ENCODE data around the gene KRTAP5-6.
"Not testable (repeated sequence)": the region's sequence is repeated elsewhere in the genome, so short reads cannot be mapped to it uniquely, and the experiment has no call there.

Gene KRTAP5-6

DNA sequence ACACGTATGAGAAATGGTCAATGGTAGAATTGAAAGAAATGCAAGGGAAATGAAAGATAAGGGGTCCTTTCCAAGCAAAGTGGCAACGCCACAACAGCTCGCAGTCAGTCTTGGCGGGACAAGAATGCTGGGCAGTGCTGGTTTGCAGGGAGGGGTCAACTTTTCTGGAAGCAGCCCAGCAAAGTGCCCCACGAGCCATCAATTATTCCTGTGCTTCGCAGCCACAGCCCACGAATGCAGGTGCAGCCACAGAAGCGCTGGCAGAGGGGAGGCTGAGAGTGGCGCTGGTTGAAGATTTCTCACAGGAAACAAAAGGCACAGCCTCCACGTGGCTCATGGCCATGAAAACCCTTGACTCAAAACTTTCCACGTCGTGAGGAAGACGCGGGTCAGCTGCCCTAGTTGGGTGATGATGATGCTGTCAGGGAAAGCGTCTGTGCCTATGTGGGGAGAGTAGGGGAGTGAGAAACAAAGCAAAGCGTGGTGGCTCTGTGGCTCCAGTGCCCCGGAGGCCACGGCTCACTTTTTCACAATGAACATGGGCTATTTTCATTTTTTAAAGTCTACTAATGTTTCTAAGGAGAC, 34.2 kb upstream of the KRTAP5-6 start:
- not testable (repeated sequence) for DNase-seq

DNA sequence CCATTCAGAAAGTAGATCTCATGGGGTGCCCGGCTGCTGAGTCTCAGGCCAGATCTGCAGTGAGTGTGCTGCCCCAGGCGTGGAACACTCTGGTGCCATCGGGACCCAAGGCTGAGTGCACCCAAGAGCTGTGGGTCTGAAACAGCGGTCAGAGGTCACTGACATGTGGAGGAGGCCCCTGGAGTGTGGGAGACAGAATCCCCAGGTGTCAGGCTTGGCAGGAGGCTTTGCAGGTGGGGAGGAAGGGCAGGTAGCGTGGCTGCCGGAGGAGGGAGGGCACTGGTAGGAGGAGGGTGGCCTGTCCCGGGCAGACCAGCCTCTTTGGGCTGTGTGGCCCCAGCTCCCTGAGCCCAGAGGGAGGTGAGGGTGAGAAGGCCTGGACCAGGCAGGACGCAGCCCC, 31.7 kb upstream of the KRTAP5-6 start:
- DNase-seq, result no peak

DNA sequence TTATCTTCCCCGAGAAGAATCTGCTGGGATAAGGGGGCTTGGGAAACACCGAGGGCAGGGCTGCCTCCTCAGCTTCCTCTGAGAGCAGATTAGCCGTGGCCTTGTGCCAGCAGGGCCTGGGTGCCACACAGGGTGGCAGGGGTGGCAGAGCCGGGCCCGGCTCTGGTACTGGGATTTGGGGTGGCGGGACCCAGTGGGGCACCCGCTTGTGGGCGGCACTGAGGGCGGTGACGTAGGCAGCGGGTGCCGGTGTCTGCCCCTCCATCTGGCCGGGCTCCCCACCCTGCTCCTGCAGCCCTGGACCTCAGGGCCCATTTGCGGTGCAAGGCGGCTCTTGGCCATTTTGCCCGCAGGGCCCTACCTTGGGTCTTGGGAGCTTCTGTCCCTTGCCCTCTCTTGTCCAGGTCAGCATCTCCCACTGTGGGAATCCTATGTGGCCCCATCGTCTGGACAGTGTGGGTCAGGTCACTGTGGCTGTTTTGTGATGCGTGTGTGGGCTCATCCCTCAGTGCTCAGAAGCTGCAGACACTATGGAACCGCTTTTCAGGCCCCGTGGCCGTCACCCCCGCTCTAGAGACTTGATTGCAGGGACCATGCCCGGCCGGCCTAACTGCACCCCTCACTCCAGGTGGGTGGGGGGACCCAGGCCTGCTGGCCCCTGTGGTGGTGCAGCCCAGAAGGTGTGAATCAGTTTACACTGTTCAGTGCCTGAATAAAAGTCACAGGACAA, 29.7 kb upstream of the KRTAP5-6 start:
- no peak for DNase-seq

DNA sequence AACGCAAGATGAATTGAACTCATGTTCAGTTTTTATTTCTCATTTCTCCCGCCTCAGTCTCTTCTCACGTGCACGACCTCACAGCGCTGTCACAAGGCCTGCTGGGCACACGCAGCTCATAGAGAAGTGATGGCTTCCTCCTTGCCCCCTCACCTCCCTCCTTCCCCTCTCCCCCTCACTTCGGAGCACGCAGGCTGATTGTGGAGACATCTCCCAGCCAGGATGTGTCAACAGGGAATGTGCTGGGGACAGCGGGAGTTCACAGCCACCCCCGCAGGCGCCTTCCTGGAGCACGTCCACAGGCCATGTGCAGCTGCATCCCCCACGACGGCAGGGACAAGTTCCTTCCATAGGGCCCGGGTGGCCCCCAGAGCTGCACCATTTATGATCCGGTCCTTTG, 29.1 kb upstream of the KRTAP5-6 start:
- DNase-seq, result no peak

DNA sequence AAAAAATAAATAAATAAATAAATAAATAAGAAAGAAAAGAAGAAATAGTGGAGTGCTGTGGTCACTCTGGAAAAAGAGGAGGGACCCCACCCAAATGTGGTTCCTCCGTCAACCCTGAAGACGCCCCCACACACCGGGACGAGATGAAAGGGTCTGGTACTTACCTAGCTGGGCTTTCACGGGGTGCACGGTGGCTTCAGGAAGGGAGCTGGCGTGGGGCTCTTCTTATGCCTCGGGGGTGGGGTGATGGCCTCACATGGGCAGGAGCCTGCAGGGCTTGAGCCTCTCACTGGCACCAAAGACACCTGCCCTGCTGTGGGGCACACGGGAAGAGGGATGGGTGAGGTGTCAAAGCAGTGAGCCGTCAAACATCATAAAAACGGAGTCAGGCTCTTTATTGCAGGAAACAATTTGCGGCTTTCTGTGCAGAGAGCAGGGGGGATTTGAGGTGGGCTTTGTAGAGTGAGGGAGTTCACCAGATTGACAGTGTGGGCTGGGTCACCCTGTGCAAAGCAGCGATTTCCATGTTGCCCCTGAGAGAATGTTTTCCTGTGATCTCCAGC, 28.0 kb upstream of the KRTAP5-6 start:
- no peak for DNase-seq

DNA sequence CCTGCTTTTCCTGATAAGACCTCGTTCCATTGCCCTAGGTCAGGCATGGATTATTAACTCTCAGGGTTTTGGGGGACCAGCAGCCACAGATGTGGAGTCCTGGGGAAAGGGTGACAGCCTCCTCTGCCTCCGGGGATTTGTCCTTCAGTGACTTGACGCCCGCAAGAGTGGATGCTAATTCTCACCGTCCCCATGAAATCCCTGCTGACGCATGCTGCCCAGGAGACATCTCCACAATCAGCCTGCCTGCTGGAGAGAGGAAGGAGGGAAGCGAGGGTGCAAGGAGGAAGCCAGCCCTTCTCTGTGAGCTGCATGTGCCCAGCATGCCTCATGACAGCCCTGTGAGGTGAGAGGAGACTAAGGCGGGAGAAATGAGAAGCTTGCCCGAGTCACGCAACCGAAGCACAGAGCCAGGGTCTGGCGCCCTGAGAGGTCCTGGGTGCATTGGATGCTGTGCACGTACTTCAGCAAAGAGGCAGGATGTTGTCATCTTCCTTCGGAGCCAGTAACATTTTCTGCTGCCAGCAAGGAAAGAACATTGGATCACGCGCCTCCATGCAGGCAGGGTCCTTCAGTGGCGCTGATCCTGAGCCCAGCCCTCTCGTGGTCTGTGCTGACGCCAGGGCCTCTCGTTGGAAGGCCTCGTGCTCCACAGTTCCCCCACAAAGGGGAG, 27.3 kb upstream of the KRTAP5-6 start:
- no peak for DNase-seq

DNA sequence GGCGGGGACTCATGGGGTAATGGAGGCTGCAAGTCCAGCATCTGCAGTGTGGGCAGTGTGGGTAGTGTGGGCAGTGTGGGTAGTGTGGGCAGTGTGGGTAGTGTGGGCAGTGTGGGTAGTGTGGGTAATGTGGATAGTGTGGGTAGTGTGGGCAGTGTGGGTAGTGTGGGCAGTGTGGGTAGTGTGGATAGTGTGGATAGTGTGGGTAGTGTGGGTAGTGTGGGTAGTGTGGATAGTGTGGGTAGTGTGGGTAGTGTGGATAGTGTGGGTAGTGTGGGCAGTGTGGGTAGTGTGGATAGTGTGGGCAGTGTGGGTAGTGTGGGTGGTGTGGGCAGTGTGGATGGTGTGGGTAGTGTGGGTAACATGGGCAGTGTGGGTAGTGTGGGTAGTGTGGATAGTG, 26.5 kb upstream of the KRTAP5-6 start:
- DNase-seq, result not testable (repeated sequence)

DNA sequence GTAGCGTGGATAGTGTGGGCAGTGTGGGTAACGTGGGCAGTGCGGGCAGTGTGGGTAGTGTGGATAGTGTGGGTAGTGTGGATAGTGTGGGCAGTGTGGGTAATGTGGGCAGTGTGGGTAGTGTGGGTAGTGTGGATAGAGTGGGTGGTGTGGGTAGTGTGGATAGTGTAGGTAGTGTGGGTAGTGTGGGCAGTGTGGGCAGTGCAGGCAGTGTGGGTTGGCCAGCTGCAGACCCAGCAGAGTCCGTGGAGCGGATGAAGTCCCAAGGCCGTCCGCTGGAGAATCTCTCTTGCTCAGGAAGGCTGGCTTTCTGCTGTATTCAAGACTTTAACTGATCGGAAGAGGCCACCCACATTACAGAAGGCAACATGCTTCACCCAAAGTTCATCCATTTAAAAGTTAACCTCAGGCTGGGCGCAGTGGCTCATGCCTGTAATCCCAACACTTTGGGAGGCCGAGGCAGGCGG, 26.1 kb upstream of the KRTAP5-6 start:
- no peak for DNase-seq

DNA sequence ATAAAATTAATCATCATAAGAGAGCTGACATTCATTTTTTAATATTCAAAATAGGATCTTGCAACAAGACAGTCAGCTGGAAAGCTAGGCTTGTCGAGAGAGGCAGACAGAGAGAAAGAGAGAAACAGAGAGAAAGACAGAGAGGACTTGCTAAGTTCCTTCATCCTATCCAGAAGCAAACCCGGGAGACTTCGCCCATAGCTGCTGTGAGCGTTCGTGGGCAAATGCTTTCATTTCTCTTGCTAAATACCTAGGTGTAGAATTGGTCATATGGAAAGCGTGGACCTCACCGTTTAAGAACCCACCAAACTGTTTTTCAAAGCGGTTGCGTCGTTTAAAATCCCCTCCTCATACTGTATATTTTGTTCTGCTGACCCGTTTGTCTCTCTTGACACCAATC, 25.3 kb upstream of the KRTAP5-6 start:
- no peak for DNase-seq

DNA sequence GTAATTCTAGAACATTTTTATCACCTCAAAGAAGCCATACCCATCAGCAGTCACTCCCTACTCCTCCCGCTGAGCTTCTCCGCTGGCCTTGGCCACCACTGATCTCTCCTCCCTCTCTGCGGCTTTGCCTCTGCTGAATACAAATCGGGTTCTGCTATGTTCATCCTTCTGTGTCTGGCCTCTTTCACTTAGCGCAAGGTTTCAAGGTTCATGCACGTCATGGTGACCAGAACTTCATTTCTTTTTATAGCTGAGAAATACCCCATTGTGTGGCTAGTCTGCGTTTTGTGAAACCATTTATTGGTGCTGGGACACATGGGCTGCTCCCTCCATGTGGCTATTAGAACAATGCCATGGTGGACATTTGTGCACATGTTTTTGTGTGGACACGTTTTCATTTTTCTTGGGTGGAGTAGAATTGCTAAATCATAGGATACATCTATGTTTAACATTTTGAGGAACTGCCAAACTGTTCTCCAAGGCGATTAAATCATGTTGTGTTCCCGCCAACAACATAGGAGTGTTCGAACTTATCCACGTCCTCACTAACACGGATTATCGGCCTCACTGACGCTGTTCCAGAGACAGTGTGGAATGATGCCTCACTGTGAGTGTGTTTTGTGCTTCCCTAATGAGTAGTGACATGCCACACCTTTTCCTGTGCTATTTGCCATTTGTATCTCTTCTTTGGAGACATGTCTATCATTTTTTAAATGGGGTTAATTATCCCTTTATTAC, 24.2 kb upstream of the KRTAP5-6 start:
- no peak for DNase-seq

DNA sequence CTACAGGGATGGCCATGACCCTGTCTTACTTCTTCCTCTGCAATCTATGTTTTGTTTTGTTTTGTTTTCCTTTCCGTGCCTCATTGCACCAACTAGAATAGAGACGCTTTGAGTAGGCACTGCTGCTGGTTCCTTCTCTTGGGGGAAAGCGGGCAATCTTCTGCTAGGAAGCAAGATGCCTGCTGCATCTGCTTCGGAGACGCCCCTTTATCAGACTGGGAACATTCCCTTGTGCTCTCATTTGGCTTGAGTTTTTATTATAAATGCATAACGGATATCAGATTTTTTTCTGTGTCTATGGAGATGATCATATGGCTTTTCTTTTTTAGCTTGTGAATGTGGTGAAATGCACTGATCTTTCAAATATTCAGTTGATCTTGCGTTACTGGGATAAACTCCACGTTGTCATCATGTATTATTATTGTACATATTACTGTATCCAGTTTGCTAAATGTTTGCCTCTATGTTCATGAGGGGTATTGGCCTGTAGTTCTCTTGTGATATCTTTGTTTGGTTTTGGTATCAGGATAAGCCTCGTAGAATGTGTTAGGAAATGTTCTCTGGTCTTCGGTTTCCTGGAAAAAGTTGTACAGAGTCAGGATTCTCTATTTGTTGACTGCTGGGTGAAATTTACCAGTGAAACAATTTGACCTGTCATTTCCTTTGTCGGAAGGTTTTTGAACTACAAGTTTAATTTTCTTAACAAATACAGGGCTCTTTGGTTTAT, 23.4 kb upstream of the KRTAP5-6 start:
- DNase-seq, result no peak

DNA sequence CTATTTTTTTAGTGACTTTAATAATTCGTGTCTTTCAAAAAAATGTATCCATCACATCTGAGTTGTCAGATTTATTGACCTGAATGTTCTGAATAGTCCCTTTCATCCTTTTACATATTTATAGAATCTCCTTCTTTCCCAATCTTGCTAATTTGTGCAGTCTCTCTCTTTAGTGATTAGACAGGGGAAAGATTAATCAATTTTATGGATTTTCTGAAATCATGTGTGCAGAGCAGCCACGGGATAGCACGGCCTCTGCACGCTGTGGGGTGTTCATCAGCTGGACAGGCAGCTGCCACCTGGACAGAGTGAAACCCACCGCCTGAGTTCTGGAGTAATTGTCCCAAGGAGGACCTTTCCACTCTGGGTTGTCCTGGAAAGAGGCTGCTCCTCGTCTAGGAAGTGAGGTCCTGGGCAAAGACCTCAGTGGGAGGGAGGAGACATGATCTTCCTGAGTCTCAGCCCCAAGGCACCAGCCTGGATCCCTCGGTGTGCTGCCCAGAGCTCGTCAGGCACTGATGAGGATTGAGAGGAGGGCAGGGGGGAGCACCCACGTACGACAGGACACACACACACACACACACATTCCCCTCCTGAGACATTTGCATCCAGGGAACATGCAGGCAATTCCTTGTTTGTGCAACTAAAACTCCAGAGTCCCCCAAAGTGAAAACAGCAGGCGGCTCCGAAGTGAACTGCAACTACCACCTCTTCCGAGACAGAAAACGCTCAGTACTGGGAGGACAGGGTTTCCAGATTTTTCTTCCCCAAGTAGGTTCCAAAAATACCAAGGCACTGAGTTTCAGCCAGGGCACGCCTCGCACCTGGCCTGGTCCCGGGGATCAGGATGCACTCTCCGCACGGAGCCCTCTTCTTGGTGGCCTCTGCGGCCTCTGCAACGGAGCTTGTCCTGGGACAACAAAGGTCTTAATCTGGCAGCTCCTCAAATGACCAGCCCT, 22.5 kb upstream of the KRTAP5-6 start:
- no peak for DNase-seq

DNA sequence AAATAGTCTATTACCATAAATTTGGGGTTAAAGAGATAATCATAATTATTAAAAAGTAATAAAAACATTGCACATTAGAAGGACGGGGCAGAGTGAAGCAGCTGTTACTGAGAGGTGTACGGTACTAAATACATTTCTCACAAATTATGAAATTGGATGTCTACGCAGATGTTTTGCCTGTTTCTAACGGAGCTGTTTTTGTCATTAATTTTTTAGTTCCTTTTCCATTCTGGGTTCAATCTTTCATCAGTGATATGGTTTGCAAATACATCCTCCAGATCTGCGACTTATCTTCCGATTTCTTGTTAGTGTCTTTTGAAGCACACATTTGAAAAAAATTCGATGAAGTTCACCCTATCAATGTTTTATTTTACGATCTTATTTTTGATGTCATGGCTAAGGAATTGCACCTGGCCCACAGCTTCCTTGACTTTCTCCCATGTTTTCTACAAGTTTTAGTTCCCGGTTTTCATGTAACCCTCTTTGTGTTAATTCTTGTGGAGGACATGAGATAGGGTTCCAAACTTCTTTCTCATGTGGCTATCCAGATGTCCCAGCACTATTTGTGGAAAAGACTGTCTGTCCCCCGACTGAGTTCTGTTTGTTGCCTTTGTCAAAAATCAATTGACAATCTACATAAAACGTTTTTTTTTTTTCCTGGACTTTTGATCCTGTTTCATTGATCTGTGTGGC, 21.3 kb upstream of the KRTAP5-6 start:
- no peak for DNase-seq

DNA sequence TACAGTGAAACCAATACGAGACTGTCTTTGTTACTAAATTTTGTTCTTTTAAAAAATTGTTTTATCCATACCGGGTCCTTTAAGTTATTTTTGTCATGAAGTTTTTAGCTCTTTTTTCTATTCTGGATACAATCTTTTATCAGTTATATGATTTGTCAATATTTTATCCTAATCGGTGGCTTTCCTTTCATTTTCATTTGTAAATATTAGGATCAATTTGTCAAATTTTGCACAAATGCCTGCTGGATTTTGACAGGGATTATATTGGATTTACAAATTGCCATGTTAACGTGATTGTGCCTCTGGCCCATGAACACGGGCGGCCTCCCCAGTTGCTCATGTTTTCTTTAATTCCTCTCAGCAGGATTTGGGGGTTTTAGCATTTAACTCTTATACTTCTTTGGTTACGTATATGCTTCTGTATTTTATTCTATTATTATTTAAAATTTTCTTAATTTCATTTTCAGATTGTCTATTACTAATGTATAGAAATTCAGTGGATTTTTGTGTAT, 20.7 kb upstream of the KRTAP5-6 start:
- DNase-seq, result no peak

DNA sequence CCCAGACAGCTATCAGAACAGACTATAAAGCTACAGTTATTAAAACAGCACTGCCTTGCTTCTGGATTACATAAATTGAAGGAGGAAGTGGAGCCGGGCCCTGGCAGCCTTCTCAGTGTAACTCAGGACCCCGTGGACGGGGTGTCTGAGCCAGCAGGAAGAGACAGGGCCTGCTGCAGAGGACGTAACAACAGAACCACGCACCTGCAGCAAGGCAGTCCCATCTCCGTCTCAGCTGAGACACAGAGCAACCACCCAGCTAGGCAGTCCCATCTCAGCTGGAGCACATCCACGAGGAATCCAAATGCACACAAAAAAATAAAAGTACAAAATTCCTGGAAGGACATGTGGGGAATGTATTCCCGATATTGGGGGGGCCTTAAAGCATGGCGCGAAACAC, 17.1 kb upstream of the KRTAP5-6 start:
- DNase-seq, result no peak

DNA sequence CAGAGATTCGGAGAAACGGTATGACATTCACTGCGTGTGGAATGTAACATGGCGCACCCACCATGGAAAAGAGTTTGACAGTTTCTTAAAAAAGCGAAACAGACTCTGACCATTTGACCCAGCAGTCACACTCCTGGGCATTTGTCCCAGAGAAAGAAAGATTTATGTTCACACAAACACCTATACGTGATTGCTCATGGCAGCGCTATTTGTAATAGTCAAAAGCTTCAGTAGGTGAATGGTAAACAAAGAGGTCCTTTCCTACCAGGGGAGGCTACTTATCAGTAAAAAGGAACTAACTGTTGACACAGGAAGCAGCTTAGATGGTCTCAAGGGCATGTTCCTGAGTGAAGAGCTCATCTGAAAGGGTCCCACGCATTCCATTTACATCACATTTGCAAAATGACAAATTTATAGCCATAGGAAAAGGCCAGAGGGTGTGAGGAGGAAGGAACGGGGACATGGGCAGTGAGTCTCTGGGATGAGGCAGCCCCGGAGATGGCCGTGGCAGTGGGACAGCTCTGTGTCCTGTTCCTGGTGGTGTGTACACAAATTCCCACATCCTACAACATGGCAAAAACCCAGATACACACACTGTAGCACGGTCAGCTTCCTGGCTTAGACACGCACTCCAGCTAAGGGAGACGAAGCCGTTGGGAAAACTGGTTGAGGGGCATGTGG, 14.6 kb upstream of the KRTAP5-6 start:
- no peak for DNase-seq

DNA sequence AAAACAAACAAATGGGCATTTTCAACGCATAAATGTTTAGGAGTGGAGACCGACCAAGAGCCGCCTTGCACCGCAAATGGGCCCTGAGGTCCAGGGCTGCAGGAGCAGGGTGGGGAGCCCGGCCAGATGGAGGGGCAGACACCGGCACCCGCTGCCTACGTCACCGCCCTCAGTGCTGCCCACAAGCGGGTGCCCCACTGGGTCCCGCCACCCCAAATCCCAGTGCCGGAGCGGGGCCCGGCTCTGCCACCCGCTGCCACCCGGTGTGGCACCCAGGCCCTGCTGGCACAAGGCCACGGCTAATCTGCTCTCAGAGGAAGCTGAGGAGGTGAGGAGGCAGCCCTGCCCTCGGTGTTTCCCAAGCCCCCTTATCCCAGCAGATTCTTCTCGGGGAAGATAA, 13.8 kb upstream of the KRTAP5-6 start:
- not testable (repeated sequence) for DNase-seq

DNA sequence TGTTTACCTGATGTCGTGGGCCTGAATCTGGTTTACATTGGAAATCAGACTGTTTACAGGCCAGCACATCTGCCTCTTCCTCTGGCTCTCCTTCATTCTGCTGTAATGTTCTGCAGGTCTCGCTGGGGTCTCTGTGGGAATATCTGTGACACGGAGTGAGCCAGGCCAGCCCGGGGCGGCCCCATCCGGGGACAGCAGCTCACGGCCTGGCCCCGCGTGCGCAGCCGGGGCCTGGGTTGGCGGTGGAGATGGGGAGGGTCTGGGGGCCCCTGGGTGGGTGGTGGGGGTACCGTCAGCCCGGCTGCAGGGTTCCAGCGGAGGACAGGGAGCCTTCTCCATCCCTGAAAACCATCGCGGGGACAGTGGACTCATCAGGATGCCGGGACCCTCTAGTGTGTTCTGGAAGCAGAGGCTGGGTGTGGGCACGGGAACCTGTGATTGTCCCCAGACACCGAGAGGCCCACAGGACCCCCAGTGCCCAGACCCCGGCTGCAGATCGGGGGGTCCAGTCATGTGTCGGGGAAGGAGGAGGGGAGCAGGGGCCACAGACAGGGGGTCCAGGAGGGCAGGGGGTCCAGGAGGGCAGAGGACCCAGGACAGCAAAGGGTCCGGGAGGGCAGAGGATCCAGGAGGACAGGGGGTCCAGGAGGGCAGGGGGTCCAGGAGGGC, 13.0 kb upstream of the KRTAP5-6 start:
- not testable (repeated sequence) for DNase-seq

Measured in NCI-H446 treated with DMSO at 0.1 percent for 48 hours (cell line).